ENCODE results near the gene ATOX1. TPM values are rescaled to one million over a fixed set of nuclear protein-coding genes. Genes with fewer than 3 reads are reported as not detected.
"Not testable (repeated sequence)": the region's sequence is repeated elsewhere in the genome, so short reads cannot be mapped to it uniquely, and the experiment has no call there.

Gene ATOX1, protein sequence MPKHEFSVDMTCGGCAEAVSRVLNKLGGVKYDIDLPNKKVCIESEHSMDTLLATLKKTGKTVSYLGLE
- total RNA-seq: 63.2 TPM
- long read RNA-seq, transcript ATOX1-201 (4 exons, 488 nt): major isoform, 21 of 28 reads
- long read RNA-seq, partial matches to known transcripts: 2 of 28 reads
- long read RNA-seq, other reads (novel, unspliced or antisense): 5 of 28 reads

- peak; percentile 96 for DNase-seq
- ATAC-seq: peak; percentile 99
- intact Hi-C loops (cut with micrococcal nuclease): no loop called here
Measured at GRCh38 chr5:151758430-151759241, at the start of gene ATOX1. ATOX1 (minus strand) TSS chr5:151758631; CDS start chr5:151758551, 80 bp downstream.

- ATAC-seq: peak; percentile 90
- no peak for DNase-seq
- intact Hi-C loops (cut with micrococcal nuclease): no loop called here
Measured at GRCh38 chr5:151805414-151806223, 47.2 kb upstream of the ATOX1 start.

GRCh38 chr5:151800532-151800931, 42.1 kb upstream of the ATOX1 start:
- ATAC-seq (peak; percentile 64), DNase-seq (no peak)
- intact Hi-C loops (cut with micrococcal nuclease): no loop called here

DNA sequence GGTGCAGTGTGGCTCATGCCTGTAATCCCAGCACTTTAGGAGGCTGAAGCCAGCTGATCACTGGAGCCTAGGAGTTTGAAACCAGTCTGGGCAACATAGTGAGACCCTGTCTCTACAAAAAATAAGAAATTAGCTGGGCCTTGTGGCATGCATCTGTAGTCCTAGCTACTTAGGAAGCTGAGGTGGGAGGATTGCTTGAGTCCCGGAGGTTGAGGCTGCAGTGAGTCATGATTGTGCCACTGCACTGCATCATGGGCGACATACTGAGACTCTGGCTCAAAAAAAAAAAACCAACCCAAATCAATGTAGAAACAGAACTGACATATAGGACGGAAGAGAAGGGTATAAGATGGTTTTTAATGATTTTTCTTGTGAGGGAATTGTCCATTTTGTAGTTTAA, 41.0 kb upstream of the ATOX1 start:
- DNase-seq (no peak), ATAC-seq (no peak)
- intact Hi-C loops (cut with micrococcal nuclease): no loop called here

DNA sequence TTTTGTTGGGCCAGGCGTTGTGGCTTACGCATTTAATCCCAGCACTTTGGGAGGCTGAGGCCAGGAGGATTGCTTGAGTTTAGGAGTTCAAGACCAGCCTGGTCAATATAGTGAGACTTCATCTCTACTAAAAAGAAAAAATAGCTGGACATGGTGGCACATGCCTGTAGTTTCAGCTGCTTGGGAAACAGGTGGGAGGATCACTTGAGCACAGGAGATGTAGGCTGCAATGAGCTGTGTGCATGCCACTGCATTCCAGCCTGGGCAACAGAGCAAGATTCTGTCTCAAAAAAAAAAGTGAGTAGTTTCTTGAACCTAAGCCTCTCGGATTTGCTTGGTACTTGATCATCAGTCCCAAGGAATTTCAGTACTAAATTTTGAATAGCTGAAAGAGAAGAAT, 40.2 kb upstream of the ATOX1 start:
- DNase-seq (no peak), ATAC-seq (no peak)
- intact Hi-C loops (cut with micrococcal nuclease): no loop called here

GRCh38 chr5:151795426-151795825, 37.0 kb upstream of the ATOX1 start:
- ATAC-seq: no peak
- intact Hi-C loops (cut with micrococcal nuclease): no loop called here
- no peak for DNase-seq

DNA sequence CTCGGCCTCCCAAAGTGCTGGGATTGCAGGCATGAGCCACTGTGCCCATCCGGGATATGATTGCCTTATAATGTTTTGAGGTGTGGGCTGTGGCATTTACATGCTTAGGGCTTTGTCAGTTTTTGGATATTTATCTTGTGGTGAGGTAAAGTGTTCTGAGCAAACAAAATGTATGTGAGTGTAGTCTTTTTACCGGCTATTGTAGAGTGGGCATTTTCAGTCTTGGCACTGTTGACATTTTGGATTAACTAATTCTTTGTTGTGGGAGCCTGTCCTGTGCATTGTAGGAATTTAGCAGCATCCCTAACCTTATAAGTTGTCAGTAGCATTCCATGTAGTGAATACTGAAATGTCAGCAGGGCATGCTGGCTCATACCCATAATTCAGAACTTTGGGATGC, 34.9 kb upstream of the ATOX1 start:
- no peak for ATAC-seq
- DNase-seq: no peak
- intact Hi-C loops (cut with micrococcal nuclease): no loop called here

GRCh38 chr5:151787817-151788216, 29.4 kb upstream of the ATOX1 start:
- DNase-seq (no peak), ATAC-seq (no peak)
- intact Hi-C loops (cut with micrococcal nuclease): no loop called here

- DNase-seq: no peak
- ATAC-seq: no peak
- intact Hi-C loops (cut with micrococcal nuclease): no loop called here
Measured at GRCh38 chr5:151786468-151786867, 28.0 kb upstream of the ATOX1 start.

- ATAC-seq: no peak
- no peak for DNase-seq
- intact Hi-C loops (cut with micrococcal nuclease): no loop called here
Measured at GRCh38 chr5:151784141-151784540, 25.7 kb upstream of the ATOX1 start.

- DNase-seq; intact Hi-C loops (cut with micrococcal nuclease); ATAC-seq: not testable (repeated sequence)
Measured at GRCh38 chr5:151783664-151784063, 25.2 kb upstream of the ATOX1 start.

DNA sequence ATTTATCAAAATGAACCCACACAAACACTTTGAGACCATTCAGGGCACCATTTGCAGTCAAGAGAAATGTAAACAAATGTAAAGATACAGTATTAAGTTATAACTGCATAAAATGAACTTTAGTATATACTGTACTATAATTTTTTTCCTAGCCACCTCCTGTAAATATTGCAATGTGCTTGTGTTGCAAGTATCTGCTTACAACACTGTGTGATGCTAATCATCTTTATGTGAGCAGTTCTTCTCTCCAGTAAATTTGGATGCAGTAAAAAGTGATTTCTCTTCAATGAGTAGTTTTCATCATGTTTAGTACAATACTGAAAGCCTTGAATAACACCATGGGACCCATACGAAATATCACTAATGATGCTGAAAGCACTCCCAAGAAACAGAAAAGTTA, 22.8 kb upstream of the ATOX1 start:
- no peak for ATAC-seq
- DNase-seq: no peak

GRCh38 chr5:151780348-151780747, 21.9 kb upstream of the ATOX1 start:
- intact Hi-C loops (cut with micrococcal nuclease): no loop called here
- DNase-seq (no peak), ATAC-seq (no peak)

More for the DNA sequence above, 22.8 kb upstream of the ATOX1 start:
- intact Hi-C loops (cut with micrococcal nuclease): no loop called here

- DNase-seq (no peak), ATAC-seq (peak; percentile 30)
- intact Hi-C loops (cut with micrococcal nuclease): no loop called here
Measured at GRCh38 chr5:151779531-151780125, 21.2 kb upstream of the ATOX1 start.

DNA sequence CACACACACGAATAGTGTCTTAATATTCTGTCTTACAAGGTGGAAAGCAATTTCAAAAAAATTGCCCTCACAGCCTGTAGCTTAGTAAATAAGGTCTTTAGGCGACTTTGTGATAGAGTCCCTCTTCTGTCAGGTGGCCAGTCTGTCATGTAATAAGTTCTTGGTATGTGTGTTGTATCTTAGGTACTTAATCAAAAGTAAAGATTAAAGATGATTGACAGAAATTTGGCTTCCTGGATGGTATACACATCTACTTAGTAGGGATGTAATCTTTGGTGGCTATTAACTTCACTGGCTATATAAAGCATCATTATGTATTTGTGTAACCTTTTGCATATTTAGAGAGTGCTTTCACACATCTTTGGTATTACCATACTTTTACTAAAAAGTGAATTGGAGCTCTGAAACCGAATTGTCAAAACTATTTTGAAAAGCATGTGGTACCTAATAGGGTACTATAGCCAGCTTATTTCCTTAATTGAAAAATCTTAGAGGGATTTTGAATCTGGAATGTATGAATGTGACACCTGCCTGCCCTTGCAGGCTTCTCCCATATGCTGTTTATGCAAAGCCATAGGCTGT, 16.7 kb upstream of the ATOX1 start:
- intact Hi-C loops (cut with micrococcal nuclease): no loop called here
- DNase-seq: no peak
- ATAC-seq: no peak

- DNase-seq: no peak
- intact Hi-C loops (cut with micrococcal nuclease): no loop called here
- no peak for ATAC-seq
Measured at GRCh38 chr5:151773951-151774350, 15.5 kb upstream of the ATOX1 start.

DNA sequence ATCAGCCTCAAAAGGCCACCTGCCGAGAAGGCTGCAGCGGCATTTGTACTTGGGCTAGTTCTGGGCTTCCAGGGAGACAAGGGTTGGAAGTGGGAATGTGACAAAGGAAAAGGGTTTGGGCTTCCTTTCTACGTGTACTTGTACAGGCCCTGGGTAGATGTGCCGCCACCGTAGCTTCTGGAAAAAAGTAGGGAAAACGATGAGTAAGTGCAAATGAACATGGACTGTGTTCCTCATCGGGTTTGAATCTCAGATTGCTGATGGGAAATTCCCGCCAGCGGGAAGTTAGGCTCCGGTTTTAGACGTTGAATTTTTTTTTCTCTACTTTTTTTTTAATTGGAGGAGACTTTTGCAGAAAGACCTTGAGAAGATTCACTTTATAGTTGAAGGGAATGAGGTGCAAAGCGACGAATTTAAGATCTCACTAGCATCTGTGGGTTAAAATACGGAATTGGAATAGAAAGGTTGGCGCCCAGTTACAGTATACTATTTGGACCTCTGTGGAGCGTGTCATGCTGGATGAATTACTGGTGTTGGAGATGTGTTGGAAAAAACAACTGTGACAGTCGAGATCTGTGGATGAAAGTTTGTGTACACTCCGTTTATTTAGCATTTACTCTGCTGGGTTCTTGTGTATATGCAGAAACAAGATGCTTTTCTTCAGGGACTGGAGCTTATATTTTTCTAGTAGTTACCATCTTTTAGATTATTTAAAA, 14.6 kb upstream of the ATOX1 start:
- DNase-seq (no peak), ATAC-seq (no peak)
- intact Hi-C loops (cut with micrococcal nuclease): no loop called here

GRCh38 chr5:151772029-151772845, 13.8 kb upstream of the ATOX1 start:
- intact Hi-C loops (cut with micrococcal nuclease): no loop called here
- DNase-seq: peak; percentile 59
- peak; percentile 17 for ATAC-seq
